Left ventricle myocardium inferior (tissue), 1 donor: ENCODE measurements around the gene ZNF609. TPM values are rescaled to one million over a fixed set of nuclear protein-coding genes. Genes with fewer than 3 reads are reported as not detected.

ENCODE experiments used
- DNase-seq: peaks from one replicate; pipeline ENCODE4 v3.0.0-alpha.2; 2020
- H3K27ac ChIP-seq: fragments of 200-600 bp; replicated peaks from 2 replicates; pipeline ENCODE4 v1.8.0; 2021
- H3K27me3 ChIP-seq: fragments of 200-600 bp; 2 replicates; pipeline ENCODE4 v1.8.0; 2021; ENCODE audit warnings: low read depth
- H3K36me3 ChIP-seq: fragments of 200-600 bp; 2 replicates; pipeline ENCODE4 v1.8.0; 2021
- H3K4me1 ChIP-seq: fragments of 200-600 bp; 2 replicates; pipeline ENCODE4 v1.8.0; 2021
- H3K4me3 ChIP-seq: fragments of 200-600 bp; 2 replicates; pipeline ENCODE4 v1.8.0; 2021; ENCODE audit warnings: mild to moderate bottlenecking, moderate library complexity
- H3K9me3 ChIP-seq: fragments of 200-600 bp; replicated peaks from 2 replicates; pipeline ENCODE4 v1.8.0; 2021
- CTCF ChIP-seq: fragments of 200-600 bp; IDR thresholded peaks from 2 replicates; pipeline ENCODE4 v1.8.0; 2021; ENCODE audit warnings: antibody characterized with exemption, mild to moderate bottlenecking, borderline replicate concordance
- intact Hi-C: fragments of 100-400 bp; cut with micrococcal nuclease; formaldehyde crosslinking; loops from one replicate; pipeline ENCODE4 v1.11.0; 2022
- total RNA-seq: library from RNA; stranded (reverse); fragmentation: NEBNext Ultra II Directional; extraction: Animal tissue kit (Norgen Biotek cat#: 25700); gene quantifications from one replicate; pipeline ENCODE4 v1.2.1, GENCODE V29; 2021
- donor health status: DM: no; HTN: yes; CAD: no; lungs with severe emphysema.

Gene ZNF609
- total RNA-seq, 1 donor from 2014 or later: 14.7 TPM

- Histone ChIP-seq H3K9me3 (no peaks in the 10 kb centered on the region), H3K36me3 (no peaks in the 10 kb centered on the region), H3K27ac (no peak overlapping the region), H3K4me1 (peaks cover 37% of the 10 kb centered on the region), H3K27me3 (no peaks in the 10 kb centered on the region), H3K4me3 (no peak overlapping the region)
- no peak for DNase-seq
- intact Hi-C loops: no loop called here
- TF ChIP-seq CTCF: no peak
Observed at GRCh38 chr15:64617727-64618126, 157.3 kb downstream of the ZNF609 start.

- intact Hi-C loops: no loop called here
- no peak for DNase-seq
- Histone ChIP-seq H3K27ac (no peak overlapping the region), H3K9me3 (no peaks in the 10 kb centered on the region), H3K4me3 (no peak overlapping the region), H3K36me3 (peaks cover 3% of the 10 kb centered on the region), H3K27me3 (no peaks in the 10 kb centered on the region), H3K4me1 (peaks cover 41% of the 10 kb centered on the region)
- no peak for TF ChIP-seq CTCF
Observed at GRCh38 chr15:64618138-64618537, 157.8 kb downstream of the ZNF609 start.

- intact Hi-C loops: no loop called here
- no peak for TF ChIP-seq CTCF
- H3K4me3 ChIP-seq: no peak overlapping the region
Observed at GRCh38 chr15:64618540-64618939, 158.2 kb downstream of the ZNF609 start.

GRCh38 chr15:64619880-64620839 lies 159.8 kb downstream of the ZNF609 start:
- no peak overlapping the region for H3K27ac ChIP-seq
- TF ChIP-seq CTCF: no peak
- intact Hi-C loops: no loop called here

More at GRCh38 chr15:64618540-64618939, 158.2 kb downstream of the ZNF609 start:
- no peaks in the 10 kb centered on the region for H3K9me3 ChIP-seq
- no peak for DNase-seq
- no peak overlapping the region for H3K27ac ChIP-seq
- no peaks in the 10 kb centered on the region for H3K27me3 ChIP-seq
- peaks cover 43% of the 10 kb centered on the region for H3K4me1 ChIP-seq
- peaks cover 7% of the 10 kb centered on the region for H3K36me3 ChIP-seq

GRCh38 chr15:64621056-64621455 lies 160.7 kb downstream of the ZNF609 start:
- DNase-seq: no peak
- Histone ChIP-seq H3K9me3 (no peaks in the 10 kb centered on the region), H3K36me3 (peaks cover 9% of the 10 kb centered on the region), H3K27ac (no peak overlapping the region), H3K27me3 (no peaks in the 10 kb centered on the region), H3K4me3 (no peak overlapping the region), H3K4me1 (peaks cover 43% of the 10 kb centered on the region)
- no peak for TF ChIP-seq CTCF
- intact Hi-C loops: no loop called here

More at GRCh38 chr15:64619880-64620839, 159.8 kb downstream of the ZNF609 start:
- Histone ChIP-seq H3K36me3 (peaks cover 9% of the 10 kb centered on the region), H3K4me3 (no peak overlapping the region), H3K27me3 (no peaks in the 10 kb centered on the region), H3K4me1 (peaks cover 43% of the 10 kb centered on the region), H3K9me3 (no peaks in the 10 kb centered on the region)
- no peak for DNase-seq
